Astrocyte (in vitro differentiated cells and primary cell): Measurements from ENCODE around the gene RNF39. TPM values are rescaled to one million over a fixed set of nuclear protein-coding genes. Genes with fewer than 3 reads are reported as not detected.
A peak's percentile ranks its signal among the peaks of the same experiment; 100 is the strongest.
"Not testable (repeated sequence)": the region's sequence is repeated elsewhere in the genome, so short reads cannot be mapped to it uniquely, and the experiment has no call there.

Source experiments
- DNase-seq: peaks from one replicate; pipeline ENCODE4 v3.0.0-alpha.2; 2010; ENCODE audit warnings: low read depth
- FAIRE-seq: peaks from 2 replicates; lab custom pipeline; 2011; peaks lifted over from hg19 to GRCh38; lab: Jason Lieb, UNC
- H2AFZ ChIP-seq: 2 replicates; pipeline ENCODE4 v1.6.0; 2012; ENCODE audit warnings: low read depth, low read length, inconsistent platforms
- H3K27ac ChIP-seq: 2 replicates; pipeline ENCODE4 v1.5.1; 2011; ENCODE audit warnings: low read depth, low read length, inconsistent platforms
- H3K27me3 ChIP-seq: 2 replicates; pipeline ENCODE4 v1.6.0; 2011; ENCODE audit warnings: low read length, inconsistent platforms; ENCODE audit not compliant: insufficient read depth
- H3K36me3 ChIP-seq: 2 replicates; pipeline ENCODE4 v1.5.1; 2011; ENCODE audit warnings: low read length, inconsistent platforms; ENCODE audit not compliant: insufficient read depth
- H3K4me1 ChIP-seq: 2 replicates; pipeline ENCODE4 v1.5.1; 2011; ENCODE audit warnings: low read length, inconsistent platforms; ENCODE audit not compliant: insufficient read depth
- H3K4me2 ChIP-seq: 2 replicates; pipeline ENCODE4 v1.6.0; 2012; ENCODE audit warnings: low read length, inconsistent platforms
- H3K4me3 ChIP-seq: 2 replicates; pipeline ENCODE4 v1.5.1; 2011; ENCODE audit warnings: low read depth, mild to moderate bottlenecking, low read length, inconsistent platforms; ENCODE audit not compliant: insufficient read depth
- H3K79me2 ChIP-seq: 2 replicates; pipeline ENCODE4 v1.6.0; 2012; ENCODE audit warnings: mild to moderate bottlenecking, low read length, inconsistent platforms; ENCODE audit not compliant: insufficient read depth
- H3K9ac ChIP-seq: 2 replicates; pipeline ENCODE4 v1.6.0; 2012; ENCODE audit warnings: mild to moderate bottlenecking, low read length, inconsistent platforms
- H3K9me3 ChIP-seq: 2 replicates; pipeline ENCODE4 v1.5.1; 2012; ENCODE audit warnings: low read depth, mild to moderate bottlenecking, low read length, inconsistent platforms; ENCODE audit not compliant: insufficient read depth
- H4K20me1 ChIP-seq: 2 replicates; pipeline ENCODE4 v1.6.0; 2012; ENCODE audit warnings: low read length, inconsistent platforms; ENCODE audit not compliant: insufficient read depth
- H3K27ac Mint-ChIP-seq: one replicate; pipeline ENCODE4 v1.8.0; 2021; ENCODE audit warnings: mild to moderate bottlenecking, mixed read lengths; ENCODE audit not compliant: unreplicated experiment
- H3K27me3 Mint-ChIP-seq: one replicate; pipeline ENCODE4 v1.8.0; 2021; ENCODE audit warnings: low read depth, mixed read lengths; ENCODE audit not compliant: unreplicated experiment
- H3K36me3 Mint-ChIP-seq: one replicate; pipeline ENCODE4 v1.8.0; 2021; ENCODE audit warnings: low read depth, mixed read lengths; ENCODE audit not compliant: unreplicated experiment
- H3K4me1 Mint-ChIP-seq: one replicate; pipeline ENCODE4 v1.8.0; 2021; ENCODE audit warnings: low read depth, mixed read lengths; ENCODE audit not compliant: unreplicated experiment
- H3K4me3 Mint-ChIP-seq: one replicate; pipeline ENCODE4 v1.8.0; 2021; ENCODE audit warnings: mild to moderate bottlenecking, moderate library complexity, mixed read lengths; ENCODE audit not compliant: unreplicated experiment
- H3K9me3 Mint-ChIP-seq: one replicate; pipeline ENCODE4 v1.8.0; 2021; ENCODE audit warnings: mild to moderate bottlenecking, mixed read lengths; ENCODE audit not compliant: unreplicated experiment
- CTCF ChIP-seq: IDR thresholded peaks from 2 replicates; pipeline ENCODE4 v1.5.1; 2011; ENCODE audit warnings: low read depth, mild to moderate bottlenecking, inconsistent platforms, low read length, moderate library complexity; ENCODE audit not compliant: insufficient read depth
- EZH2 ChIP-seq: IDR thresholded peaks from 2 replicates; pipeline ENCODE4 v1.6.1; 2012; ENCODE audit warnings: mild to moderate bottlenecking, low read length, inconsistent platforms; ENCODE audit not compliant: insufficient read depth
- total RNA-seq: library from RNA; stranded (reverse); gene quantifications from 2 replicates; pipeline ENCODE4 v1.2.1, GENCODE V29; 2021

The RNF39 gene
- total RNA-seq, 1 donor from 2014 or later: not detected

- FAIRE-seq: no peak
- Histone ChIP-seq H3K27me3 (no peaks in the 10 kb centered on the region), H3K4me1 (peaks cover 13% of the 10 kb centered on the region), H3K9ac (no peak overlapping the region), H3K79me2 (peaks cover 3% of the 10 kb centered on the region), H4K20me1 (peaks cover 4% of the 10 kb centered on the region), H3K36me3 (no peaks in the 10 kb centered on the region), H3K27ac (no peak overlapping the region), H2AFZ (no peak overlapping the region), H3K4me2 (no peak overlapping the region), H3K4me3 (no peak overlapping the region), H3K9me3 (no peaks in the 10 kb centered on the region)
- Mint-ChIP-seq H3K27ac (no peak overlapping the region), H3K4me1 (peaks cover 24% of the 10 kb centered on the region), H3K36me3 (no peaks in the 10 kb centered on the region), H3K27me3 (no peaks in the 10 kb centered on the region), H3K9me3 (no peaks in the 10 kb centered on the region), H3K4me3 (no peak overlapping the region)
- no peak for DNase-seq
- TF ChIP-seq CTCF (no peak), EZH2 (no peak)
These were observed 34.3 kb downstream of the RNF39 start for GRCh38 chr6:30041221-30041620.

- H3K9me3 Mint-ChIP-seq: no peaks in the 10 kb centered on the region
- H2AFZ ChIP-seq: no peak overlapping the region
- FAIRE-seq: peak; percentile 17
- TF ChIP-seq CTCF (peak; percentile 62), EZH2 (no peak)
- no peaks in the 10 kb centered on the region for H4K20me1 ChIP-seq
- no peak overlapping the region for H3K4me3 Mint-ChIP-seq
- H3K9me3 ChIP-seq: no peaks in the 10 kb centered on the region
- no peaks in the 10 kb centered on the region for H3K27me3 ChIP-seq
- H3K4me2 ChIP-seq: no peak overlapping the region
- H3K4me1 Mint-ChIP-seq: peaks cover 3% of the 10 kb centered on the region
- H3K36me3 Mint-ChIP-seq: no peaks in the 10 kb centered on the region
- no peak overlapping the region for H3K9ac ChIP-seq
- no peaks in the 10 kb centered on the region for H3K4me1 ChIP-seq
- H3K36me3 ChIP-seq: no peaks in the 10 kb centered on the region
- no peaks in the 10 kb centered on the region for H3K27me3 Mint-ChIP-seq
- H3K27ac ChIP-seq: no peak overlapping the region
- no peak overlapping the region for H3K27ac Mint-ChIP-seq
- H3K4me3 ChIP-seq: no peak overlapping the region
- peaks cover 3% of the 10 kb centered on the region for H3K79me2 ChIP-seq
- DNase-seq: no peak
These were observed 38.3 kb downstream of the RNF39 start for GRCh38 chr6:30037182-30037788.

DNA sequence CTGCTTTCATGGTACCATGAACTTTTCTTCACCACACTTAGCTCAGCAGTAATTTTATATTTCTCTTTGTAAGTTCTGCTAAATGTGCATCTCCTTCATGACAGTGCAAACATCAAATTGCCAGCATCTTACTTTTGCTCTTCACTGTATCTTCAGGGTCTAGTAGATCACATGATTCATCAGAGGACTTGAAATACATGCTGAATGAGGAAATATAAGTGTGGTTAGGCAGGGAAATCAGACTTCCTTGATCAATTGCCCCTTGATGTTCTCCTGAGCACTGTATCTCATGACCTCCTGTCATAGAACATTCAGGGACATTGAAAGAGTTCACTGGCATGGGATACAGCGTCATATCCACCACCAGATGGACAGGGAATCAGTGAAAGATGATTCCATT, 39.8 kb downstream of the RNF39 start:
- Histone ChIP-seq H3K36me3 (no peaks in the 10 kb centered on the region), H4K20me1 (no peaks in the 10 kb centered on the region), H3K27ac (no peak overlapping the region), H3K4me3 (no peak overlapping the region), H3K9me3 (no peaks in the 10 kb centered on the region), H3K9ac (no peak overlapping the region), H3K79me2 (peaks cover 3% of the 10 kb centered on the region), H3K4me2 (no peak overlapping the region), H3K27me3 (no peaks in the 10 kb centered on the region), H3K4me1 (no peaks in the 10 kb centered on the region), H2AFZ (no peak overlapping the region)
- Mint-ChIP-seq H3K27me3 (no peaks in the 10 kb centered on the region), H3K36me3 (no peaks in the 10 kb centered on the region), H3K9me3 (no peaks in the 10 kb centered on the region), H3K4me1 (no peaks in the 10 kb centered on the region), H3K4me3 (no peak overlapping the region), H3K27ac (no peak overlapping the region)
- FAIRE-seq: no peak
- TF ChIP-seq EZH2 (no peak), CTCF (no peak)
- DNase-seq: no peak

GRCh38 chr6:30033440-30033839, 42.1 kb downstream of the RNF39 start:
- not testable (repeated sequence) for H4K20me1 ChIP-seq, H2AFZ ChIP-seq, DNase-seq, H3K27ac ChIP-seq, H3K36me3 Mint-ChIP-seq, H3K27ac Mint-ChIP-seq, H3K4me1 ChIP-seq, H3K27me3 ChIP-seq, H3K27me3 Mint-ChIP-seq, H3K9me3 Mint-ChIP-seq, H3K79me2 ChIP-seq, H3K4me3 Mint-ChIP-seq, H3K36me3 ChIP-seq, H3K4me1 Mint-ChIP-seq, FAIRE-seq, H3K4me3 ChIP-seq, H3K9me3 ChIP-seq, H3K4me2 ChIP-seq, H3K9ac ChIP-seq
